Measurements from ENCODE around the gene IRAK2.
"Not testable (repeated sequence)": the region's sequence is repeated elsewhere in the genome, so short reads cannot be mapped to it uniquely, and the experiment has no call there.

Gene IRAK2

GRCh38 chr3:10269443-10269842 lies 104.7 kb downstream of the IRAK2 start:
- TF ChIP-seq CTCF (conservative IDR thresholded peaks at IDR 0.05): no peak
- H3K27ac ChIP-seq: no peak overlapping the region

- H3K27ac ChIP-seq: not testable (repeated sequence)
Measured at GRCh38 chr3:10272476-10272875, 107.8 kb downstream of the IRAK2 start.

DNA sequence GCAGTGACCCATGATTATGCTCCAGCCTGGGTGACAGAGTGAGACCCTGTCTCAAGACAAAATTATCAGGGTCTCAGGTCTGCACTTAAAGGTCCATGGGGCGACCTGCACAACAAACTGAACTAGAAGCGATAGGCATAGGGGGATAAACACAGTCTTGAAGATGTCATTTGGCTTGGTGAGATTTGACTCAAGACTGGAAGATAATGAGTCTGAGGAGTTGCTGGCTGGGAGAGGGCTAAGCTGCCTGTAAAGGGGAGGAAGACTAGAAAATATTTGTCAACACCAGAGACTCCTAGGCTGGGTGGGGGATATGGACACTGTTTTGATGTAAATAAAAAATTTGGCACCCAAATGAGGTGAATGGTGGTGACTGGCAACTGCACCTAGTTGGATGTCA lies 108.3 kb downstream of the IRAK2 start:
- no peak overlapping the region for H3K27ac ChIP-seq
- TF ChIP-seq ZFX (IDR thresholded peaks at IDR 0.05): no peak

GRCh38 chr3:10273702-10274305 lies 109.1 kb downstream of the IRAK2 start:
- TF ChIP-seq CTCF (conservative IDR thresholded peaks at IDR 0.05): no peak
- no peak for TF ChIP-seq ZFX (IDR thresholded peaks at IDR 0.05)
- H3K27ac ChIP-seq: no peak overlapping the region

- TF ChIP-seq CTCF (conservative IDR thresholded peaks at IDR 0.05) (no peak), ZFX (IDR thresholded peaks at IDR 0.05) (no peak)
- no peak overlapping the region for H3K27ac ChIP-seq
Measured at GRCh38 chr3:10274601-10275000, 109.9 kb downstream of the IRAK2 start.

GRCh38 chr3:10277115-10277625 lies 112.5 kb downstream of the IRAK2 start:
- no peak for TF ChIP-seq ZFX (IDR thresholded peaks at IDR 0.05)
- no peak for TF ChIP-seq CTCF (conservative IDR thresholded peaks at IDR 0.05)

DNA sequence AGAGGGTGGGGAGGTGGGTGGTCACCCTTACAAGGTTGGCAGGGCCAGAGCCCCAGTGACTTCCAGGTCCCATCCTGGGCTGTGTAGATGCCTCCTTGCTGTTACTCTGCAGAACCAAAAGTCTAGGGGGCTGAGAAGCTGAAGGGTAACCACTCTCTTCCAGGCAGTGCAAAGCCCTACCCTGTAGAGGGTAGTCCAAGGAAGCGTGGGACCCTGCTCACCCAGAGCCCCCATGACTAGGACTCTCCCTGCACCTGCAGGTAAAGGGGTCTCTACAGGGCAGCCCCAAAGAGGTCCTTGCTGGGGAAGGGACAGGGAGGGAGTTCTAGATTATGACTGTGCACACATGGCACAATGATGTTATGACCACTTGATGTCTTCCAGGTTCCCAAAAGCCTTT lies 113.8 kb downstream of the IRAK2 start:
- no peak overlapping the region for H3K27ac ChIP-seq
- no peak for TF ChIP-seq ZFX (IDR thresholded peaks at IDR 0.05)
- no peak for TF ChIP-seq CTCF (conservative IDR thresholded peaks at IDR 0.05)

More at GRCh38 chr3:10277115-10277625, 112.5 kb downstream of the IRAK2 start:
- no peak overlapping the region for H3K27ac ChIP-seq

- TF ChIP-seq ZFX (IDR thresholded peaks at IDR 0.05) (no peak), CTCF (conservative IDR thresholded peaks at IDR 0.05) (no peak)
- H3K27ac ChIP-seq: no peak overlapping the region
Measured at GRCh38 chr3:10279384-10280176, 114.9 kb downstream of the IRAK2 start.
